ENCODE results near the gene SOX12.

DNA sequence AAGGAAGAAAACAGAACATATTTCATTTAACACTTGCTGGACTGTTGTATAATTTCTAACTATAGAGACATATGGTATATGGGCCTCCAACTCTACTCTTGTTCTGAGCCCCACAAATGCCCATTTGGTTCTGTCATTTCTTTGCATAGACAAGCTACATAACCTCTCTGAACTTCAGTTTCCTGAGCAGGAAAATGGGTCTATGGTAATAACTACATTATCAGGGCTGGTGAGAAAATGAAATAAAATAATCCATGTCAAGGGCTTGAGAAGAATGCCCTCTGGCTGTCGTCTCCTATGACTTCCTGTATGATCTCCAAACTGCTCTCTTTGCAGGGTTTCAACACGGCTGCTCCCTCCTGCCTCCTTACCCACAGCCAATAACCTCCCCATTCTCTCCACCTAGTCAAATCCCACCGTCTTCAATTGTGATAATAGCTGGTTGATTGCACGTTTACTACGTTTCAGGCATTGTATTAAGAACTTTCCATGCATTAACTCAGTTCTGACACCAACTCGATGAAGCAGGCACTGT lies 16.0 kb upstream of the SOX12 start:
- TF ChIP-seq, protein P1, sequence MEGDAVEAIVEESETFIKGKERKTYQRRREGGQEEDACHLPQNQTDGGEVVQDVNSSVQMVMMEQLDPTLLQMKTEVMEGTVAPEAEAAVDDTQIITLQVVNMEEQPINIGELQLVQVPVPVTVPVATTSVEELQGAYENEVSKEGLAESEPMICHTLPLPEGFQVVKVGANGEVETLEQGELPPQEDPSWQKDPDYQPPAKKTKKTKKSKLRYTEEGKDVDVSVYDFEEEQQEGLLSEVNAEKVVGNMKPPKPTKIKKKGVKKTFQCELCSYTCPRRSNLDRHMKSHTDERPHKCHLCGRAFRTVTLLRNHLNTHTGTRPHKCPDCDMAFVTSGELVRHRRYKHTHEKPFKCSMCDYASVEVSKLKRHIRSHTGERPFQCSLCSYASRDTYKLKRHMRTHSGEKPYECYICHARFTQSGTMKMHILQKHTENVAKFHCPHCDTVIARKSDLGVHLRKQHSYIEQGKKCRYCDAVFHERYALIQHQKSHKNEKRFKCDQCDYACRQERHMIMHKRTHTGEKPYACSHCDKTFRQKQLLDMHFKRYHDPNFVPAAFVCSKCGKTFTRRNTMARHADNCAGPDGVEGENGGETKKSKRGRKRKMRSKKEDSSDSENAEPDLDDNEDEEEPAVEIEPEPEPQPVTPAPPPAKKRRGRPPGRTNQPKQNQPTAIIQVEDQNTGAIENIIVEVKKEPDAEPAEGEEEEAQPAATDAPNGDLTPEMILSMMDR (IDR thresholded peaks at IDR 0.05) = peak in 3 of 12 donors; percentile 10 to 28 (median 22)
- TF ChIP-seq POLR2A (IDR thresholded peaks at IDR 0.05) = no peak

All from heart left ventricle (tissue), 13 donors.